K562 treated with DMSO at 1 percent for 12 hours (cell line): ENCODE data around the gene OR8B2. TPM values are rescaled to one million over a fixed set of nuclear protein-coding genes. Genes with fewer than 3 reads are reported as not detected.

Experiments used
- total RNA-seq: library from RNA; unstranded; fragments of 300-600 nt; gene quantifications from 2 replicates; pipeline ENCODE4 v1.2.3, GENCODE V29; 2022; ENCODE audit not compliant: insufficient read depth

OR8B2 gene
- not detected in 2 replicates for total RNA-seq

DNA sequence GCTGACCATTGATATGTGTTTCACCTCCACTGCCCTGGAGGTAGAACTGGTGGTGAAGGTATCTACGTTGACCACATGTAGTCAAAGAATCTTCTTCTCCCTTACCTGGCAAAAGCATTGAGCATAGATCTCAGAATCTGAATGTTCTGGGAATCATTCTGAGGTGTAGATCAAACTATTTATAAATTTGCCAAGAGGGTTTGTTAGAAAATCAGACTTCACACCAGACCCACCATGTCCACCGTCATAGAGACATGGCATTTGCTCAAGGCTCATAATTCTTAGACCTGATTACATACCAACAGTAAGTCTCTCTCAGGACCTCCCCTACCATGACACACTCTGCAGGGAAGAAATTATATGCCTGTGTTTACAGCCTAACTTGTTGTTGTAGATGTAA is at the start of gene OR8B2:
OR8B2 (minus strand) TSS at position 101 of the 400 bp plus-strand sequence. CDS start 1,156 bp downstream, outside the sequence.

DNA sequence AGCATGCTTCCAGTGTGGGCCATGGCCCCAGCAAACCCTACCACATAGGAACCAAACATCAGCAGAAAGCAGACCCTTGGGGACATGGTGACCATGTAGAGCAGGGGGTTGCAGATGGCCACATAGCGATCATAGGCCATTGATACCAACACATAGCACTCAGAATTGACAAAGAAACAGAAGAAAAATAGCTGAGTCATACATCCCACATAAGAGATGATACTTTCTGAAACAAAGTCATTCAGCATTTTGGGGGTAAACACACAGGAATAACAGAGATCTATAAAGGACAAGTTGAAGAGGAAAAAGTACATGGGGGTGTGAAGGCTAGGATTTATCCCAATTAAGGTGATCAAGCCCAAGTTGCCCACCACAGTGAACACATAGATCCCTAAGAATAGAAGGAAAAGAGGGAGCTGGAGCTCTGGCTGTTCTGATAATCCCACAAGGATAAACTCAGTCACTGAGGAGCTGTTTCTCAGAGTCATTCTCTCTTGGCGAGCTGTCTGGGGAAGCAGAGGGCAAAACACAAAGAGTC is 40.2 kb upstream of the OR8B2 start, which contains the start of gene OR8B4:
OR8B4 (minus strand) TSS at position 488 of the 538 bp plus-strand sequence; CDS start at position 488, 0 bp downstream.

DNA sequence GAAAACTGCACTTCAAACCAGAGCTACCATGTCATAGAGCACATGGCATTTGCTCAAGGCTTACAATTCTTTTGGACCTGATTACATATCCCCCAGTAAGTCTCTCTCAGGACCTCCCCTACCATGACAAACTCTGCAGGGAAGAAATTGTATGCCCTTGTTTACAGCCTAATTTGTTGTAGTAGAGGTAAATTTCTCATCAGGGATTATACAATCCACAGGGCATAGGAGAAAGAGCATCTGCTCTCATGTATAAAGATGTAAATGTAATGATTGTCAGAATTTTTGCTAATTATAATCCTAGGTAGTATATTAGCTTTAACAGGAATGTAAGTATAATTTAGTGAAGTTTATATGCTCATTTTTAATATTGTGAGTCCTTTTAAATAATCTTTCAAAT is 14.6 kb upstream of the OR8B2 start, which contains the start of gene OR8B3:
OR8B3 (minus strand) TSS at position 101 of the 400 bp plus-strand sequence. CDS start 1,673 bp downstream, outside the sequence.

Other genes with a start within 250 kb of the OR8B2 start
- 0.16 TPM in 1 of 2 replicates, not detected in the other for gene OR10D3, start 201.2 kb downstream of the OR8B2 start, total RNA-seq
- gene OR8G1, start 143.4 kb downstream of the OR8B2 start, total RNA-seq: not detected in 2 replicates
- gene OR8G5, start 128.1 kb downstream of the OR8B2 start, total RNA-seq: 0.98 and 3.2 TPM in 2 replicates
- gene OR8D1, start 70.5 kb downstream of the OR8B2 start, total RNA-seq: 0.81 TPM in 1 of 2 replicates, not detected in the other
- not detected in 2 replicates for gene OR8D2, start 64.3 kb downstream of the OR8B2 start, total RNA-seq
- not detected in 2 replicates for gene OR8B3, start 14.5 kb upstream of the OR8B2 start, total RNA-seq
- gene OR8B4, start 40.4 kb upstream of the OR8B2 start, total RNA-seq: not detected in 2 replicates
- not detected in 2 replicates for gene OR8B8, start 61.2 kb upstream of the OR8B2 start, total RNA-seq
- gene OR8B12, start 159.2 kb upstream of the OR8B2 start, total RNA-seq: not detected in 2 replicates
- 0.19 and 0.20 TPM in 2 replicates for gene OR8A1, start 185.5 kb upstream of the OR8B2 start, total RNA-seq
- 0.88 and 1.4 TPM in 2 replicates for gene PANX3, start 226.9 kb upstream of the OR8B2 start, total RNA-seq
- gene TBRG1, start 238.4 kb upstream of the OR8B2 start, total RNA-seq: 14.3 and 38.0 TPM in 2 replicates